Omental fat pad (tissue), 4 donors: ENCODE results near the gene RDH11. TPM values are rescaled to one million over a fixed set of nuclear protein-coding genes. Genes with fewer than 3 reads are reported as not detected.
A peak's percentile ranks its signal among the peaks of the same experiment; 100 is the strongest.

Experiments used
- ATAC-seq: fragments of 150-250 bp; one replicate; pipeline ENCODE4 v1.9.1; 2016; ENCODE audit warnings: mild to moderate bottlenecking, moderate library complexity; ENCODE audit not compliant: low FRiP score
- DNase-seq: peaks from one replicate; pipeline ENCODE4 v3.0.0-alpha.2; 2019; ENCODE audit warnings: low spot score
- CTCF ChIP-seq, 3 donors: fragments of 450-650 bp; IDR thresholded peaks; one replicate each; pipeline ENCODE4 v1.5.1; 2016 to 2017; ENCODE audit warnings: antibody characterized with exemption in 3 of 3, mild to moderate bottlenecking in 3 of 3, moderate library complexity in 2 of 3
- total RNA-seq, 4 donors: library from RNA; depleted of rRNA; stranded (reverse); fragments of >200 nt; gene quantifications; one replicate each; pipeline ENCODE4 v1.1.0, GENCODE V29; 2016

Gene RDH11
- total RNA-seq, 4 donors from 2014 or later, result 29.4 to 38.8 (median 35.3) TPM

- ATAC-seq (no peak), DNase-seq (no peak)
- no peak for TF ChIP-seq CTCF (IDR thresholded peaks at IDR 0.05)
Measured at GRCh38 chr14:67733616-67734015, 38.1 kb upstream of the RDH11 start.

DNA sequence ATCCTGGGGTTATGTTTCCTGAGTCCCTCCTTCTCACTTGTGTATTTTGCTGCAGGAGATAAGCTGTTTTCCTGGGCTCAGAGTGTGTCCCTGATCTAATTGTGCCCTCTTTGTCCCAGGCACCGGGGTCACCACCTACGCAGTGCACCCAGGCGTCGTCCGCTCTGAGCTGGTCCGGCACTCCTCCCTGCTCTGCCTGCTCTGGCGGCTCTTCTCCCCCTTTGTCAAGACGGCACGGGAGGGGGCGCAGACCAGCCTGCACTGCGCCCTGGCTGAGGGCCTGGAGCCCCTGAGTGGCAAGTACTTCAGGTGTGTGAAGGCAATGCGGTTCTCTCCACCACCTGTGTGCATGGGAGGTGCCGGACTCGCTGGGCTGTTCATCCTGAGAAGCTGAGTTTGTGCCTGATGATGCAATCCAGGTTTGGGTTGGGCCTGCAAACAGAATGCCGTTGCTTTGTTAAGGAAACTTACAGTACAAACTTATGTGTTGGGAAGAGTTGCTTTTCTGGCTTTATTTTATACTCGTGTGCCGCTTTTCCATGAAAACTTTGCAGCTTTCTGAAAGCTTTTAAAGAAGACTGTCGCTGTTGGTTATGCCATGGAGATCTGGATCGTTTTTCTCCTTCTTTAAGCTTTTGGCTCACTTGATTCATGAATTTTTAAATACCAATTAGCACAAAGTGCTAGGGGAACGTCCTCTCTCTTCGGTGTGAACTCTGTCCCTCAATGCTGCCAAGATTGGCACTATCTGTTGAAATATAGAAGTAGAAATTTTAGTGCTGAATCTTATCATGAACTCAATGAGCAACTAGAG is 33.7 kb upstream of the RDH11 start:
- DNase-seq (no peak), ATAC-seq (no peak)
- no peak for TF ChIP-seq CTCF (IDR thresholded peaks at IDR 0.05)

DNA sequence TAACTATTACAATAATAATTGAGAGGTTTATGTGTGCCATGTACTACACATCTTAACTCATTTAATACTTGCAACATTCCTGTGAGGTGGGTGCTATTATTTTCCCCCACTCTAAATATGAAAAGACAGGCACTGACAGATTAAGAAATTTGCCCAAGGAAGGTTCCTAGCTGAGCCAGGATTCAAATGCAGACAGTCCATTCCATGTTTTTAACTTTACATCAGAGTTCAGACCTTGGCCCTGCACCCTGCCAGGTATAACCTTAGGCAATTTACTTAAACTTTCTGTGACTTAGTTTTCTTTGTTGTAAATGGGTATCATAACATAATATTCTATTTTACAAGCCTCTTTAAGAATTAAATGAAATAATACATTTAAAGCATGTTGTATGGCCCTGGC is 32.7 kb upstream of the RDH11 start:
- TF ChIP-seq CTCF (IDR thresholded peaks at IDR 0.05), result no peak
- DNase-seq, result no peak
- ATAC-seq, result no peak

DNA sequence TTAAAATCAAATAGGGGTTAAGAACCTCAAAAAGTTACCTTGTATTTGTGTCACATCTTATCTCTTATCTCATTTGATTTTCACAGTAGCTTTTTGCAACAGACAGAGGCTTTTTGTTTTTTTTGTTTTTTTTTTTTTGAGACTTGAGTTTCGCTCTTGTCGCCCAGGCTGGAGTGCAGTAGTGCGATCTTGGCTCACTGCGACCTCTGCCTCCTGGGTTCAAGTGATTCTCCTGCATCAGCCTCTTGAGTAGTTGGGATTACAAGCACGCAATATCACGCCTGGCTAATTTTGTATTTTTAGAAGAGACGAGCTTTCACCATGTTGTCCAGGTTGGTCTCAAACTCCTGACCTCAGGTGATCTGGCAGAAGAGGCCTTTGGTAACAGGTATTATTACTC is 31.8 kb upstream of the RDH11 start:
- no peak for DNase-seq
- no peak for ATAC-seq
- no peak for TF ChIP-seq CTCF (IDR thresholded peaks at IDR 0.05)

- no peak for ATAC-seq
- no peak for TF ChIP-seq CTCF (IDR thresholded peaks at IDR 0.05)
- DNase-seq, result no peak
Measured at GRCh38 chr14:67725171-67725570, 29.6 kb upstream of the RDH11 start.

GRCh38 chr14:67722293-67722692 is 26.7 kb upstream of the RDH11 start:
- DNase-seq, result no peak
- no peak for TF ChIP-seq CTCF (IDR thresholded peaks at IDR 0.05)
- peak; percentile 64 for ATAC-seq

GRCh38 chr14:67721875-67722274 is 26.3 kb upstream of the RDH11 start:
- ATAC-seq (no peak), DNase-seq (no peak)
- no peak for TF ChIP-seq CTCF (IDR thresholded peaks at IDR 0.05)
